HepG2 (cell line): Measurements from ENCODE around the gene GRB7. TPM values are rescaled to one million over a fixed set of nuclear protein-coding genes. Genes with fewer than 3 reads are reported as not detected.
A peak's percentile ranks its signal among the peaks of the same experiment; 100 is the strongest.

Experiments used
- CBX2 ChIP-seq, 2 experiments: fragments of 200-600 bp in 1 of 2; sonication (generic); formaldehyde crosslinking in 1 of 2; IDR thresholded peaks; 2 replicates each; pipeline versions ENCODE4 v1.7.0 to v1.8.1; 2018 to 2022; ENCODE audit warnings: low read depth in 2 of 2, low read length in 1 of 2, mild to moderate bottlenecking in 1 of 2, missing genetic modification reagents in 1 of 2
- EEA1 ChIP-seq: sonication (generic); formaldehyde crosslinking; IDR thresholded peaks from 2 replicates; pipeline ENCODE4 v1.5.1; 2020; ENCODE audit warnings: mild to moderate bottlenecking, missing genetic modification reagents, borderline replicate concordance
- GATA4 ChIP-seq: sonication (generic); IDR thresholded peaks from 2 replicates; pipeline ENCODE4 v1.6.1; 2016; ENCODE audit warnings: antibody characterized with exemption, low read depth, borderline replicate concordance
- IKZF4 ChIP-seq: sonication (generic); formaldehyde crosslinking; IDR thresholded peaks from 2 replicates; pipeline ENCODE4 v1.5.1; 2020; ENCODE audit warnings: borderline replicate concordance, mild to moderate bottlenecking, low read depth, missing genetic modification reagents; ENCODE audit errors: not compliant biosample characterization
- NCOA5 ChIP-seq: sonication (generic); formaldehyde crosslinking; IDR thresholded peaks from 2 replicates; pipeline ENCODE4 v1.4.0; 2020; ENCODE audit warnings: missing genetic modification reagents
- NFAT5 ChIP-seq: sonication (generic); formaldehyde crosslinking; IDR thresholded peaks from 2 replicates; pipeline ENCODE4 v1.4.0; 2020; ENCODE audit warnings: missing genetic modification reagents
- NFIB ChIP-seq: sonication (generic); formaldehyde crosslinking; IDR thresholded peaks from 2 replicates; pipeline ENCODE4 v1.9.0; 2021; ENCODE audit warnings: missing genetic modification reagents, mild to moderate bottlenecking, borderline replicate concordance
- ZFYVE20 ChIP-seq: sonication (generic); formaldehyde crosslinking; IDR thresholded peaks from 2 replicates; pipeline ENCODE4 v1.8.0; 2023; ENCODE audit warnings: low read depth, mild to moderate bottlenecking, moderate library complexity, missing genetic modification reagents, borderline replicate concordance
- ZNF12 ChIP-seq: sonication (generic); formaldehyde crosslinking; IDR thresholded peaks from 2 replicates; pipeline ENCODE4 v1.5.0; 2020; ENCODE audit warnings: missing genetic modification reagents
- ZNF234 ChIP-seq: sonication (generic); formaldehyde crosslinking; conservative IDR thresholded peaks from 2 replicates; pipeline ENCODE4 v1.5.1; 2020; ENCODE audit warnings: mild to moderate bottlenecking, missing genetic modification reagents
- ZNF317 ChIP-seq: sonication (generic); formaldehyde crosslinking; IDR thresholded peaks from 2 replicates; pipeline ENCODE4 v1.5.0; 2020; ENCODE audit warnings: mild to moderate bottlenecking, missing genetic modification reagents
- ZNF775 ChIP-seq: sonication (generic); formaldehyde crosslinking; IDR thresholded peaks from 2 replicates; pipeline ENCODE4 v1.4.0; 2020; ENCODE audit warnings: missing genetic modification reagents, mild to moderate bottlenecking, moderate library complexity, borderline replicate concordance
- ZNF790 ChIP-seq: sonication (generic); formaldehyde crosslinking; IDR thresholded peaks from 2 replicates; pipeline ENCODE4 v1.8.0; 2022; ENCODE audit warnings: missing genetic modification reagents, mild to moderate bottlenecking, borderline replicate concordance
- ZSCAN30 ChIP-seq: sonication (generic); formaldehyde crosslinking; IDR thresholded peaks from 2 replicates; pipeline ENCODE4 v1.5.0; 2020; ENCODE audit warnings: mild to moderate bottlenecking, missing genetic modification reagents
- polyA plus RNA-seq, 8 experiments: library from polyadenylated mRNA; depleted of rRNA in 3 of 8; stranded (reverse) in 7 of 8; unstranded in 1 of 8; fragments of >200 nt; fragmentation: Illumina TruSeq in 4 of 8; extraction: Trizol in 4 of 8; gene quantifications; 2 replicates each; pipeline versions ENCODE4 v1.2.1 to v1.2.3, GENCODE V29; 2011 to 2016; ENCODE audit warnings: low read depth in 4 of 8, missing spikeins in 1 of 8, mixed read lengths in 1 of 8; ENCODE audit not compliant: insufficient read depth in 1 of 8
- total RNA-seq, 5 experiments: library from RNA; depleted of rRNA; stranded (reverse); fragments of >200 nt; fragmentation: Illumina TruSeq; extraction: Trizol; gene quantifications; 2 replicates each; pipeline ENCODE4 v1.2.3, GENCODE V29; 2016; ENCODE audit warnings: low read depth in 1 of 5
- TF ChIP-seq, protein P1 (sequence below): sonication (generic); formaldehyde crosslinking; IDR thresholded peaks from 2 replicates; pipeline ENCODE4 v1.5.1; 2020; ENCODE audit warnings: mild to moderate bottlenecking, missing genetic modification reagents, borderline replicate concordance
- TF ChIP-seq, protein P2 (sequence below): sonication (generic); formaldehyde crosslinking; IDR thresholded peaks from 2 replicates; pipeline ENCODE4 v1.5.0; 2020; ENCODE audit warnings: missing genetic modification reagents

Gene GRB7
- total and polyA plus RNA-seq, 2 of the 13 experiments (the other 11 are each of a cell fraction or from before 2014, with no cell fraction given) = 60.2 to 77.7 TPM

DNA sequence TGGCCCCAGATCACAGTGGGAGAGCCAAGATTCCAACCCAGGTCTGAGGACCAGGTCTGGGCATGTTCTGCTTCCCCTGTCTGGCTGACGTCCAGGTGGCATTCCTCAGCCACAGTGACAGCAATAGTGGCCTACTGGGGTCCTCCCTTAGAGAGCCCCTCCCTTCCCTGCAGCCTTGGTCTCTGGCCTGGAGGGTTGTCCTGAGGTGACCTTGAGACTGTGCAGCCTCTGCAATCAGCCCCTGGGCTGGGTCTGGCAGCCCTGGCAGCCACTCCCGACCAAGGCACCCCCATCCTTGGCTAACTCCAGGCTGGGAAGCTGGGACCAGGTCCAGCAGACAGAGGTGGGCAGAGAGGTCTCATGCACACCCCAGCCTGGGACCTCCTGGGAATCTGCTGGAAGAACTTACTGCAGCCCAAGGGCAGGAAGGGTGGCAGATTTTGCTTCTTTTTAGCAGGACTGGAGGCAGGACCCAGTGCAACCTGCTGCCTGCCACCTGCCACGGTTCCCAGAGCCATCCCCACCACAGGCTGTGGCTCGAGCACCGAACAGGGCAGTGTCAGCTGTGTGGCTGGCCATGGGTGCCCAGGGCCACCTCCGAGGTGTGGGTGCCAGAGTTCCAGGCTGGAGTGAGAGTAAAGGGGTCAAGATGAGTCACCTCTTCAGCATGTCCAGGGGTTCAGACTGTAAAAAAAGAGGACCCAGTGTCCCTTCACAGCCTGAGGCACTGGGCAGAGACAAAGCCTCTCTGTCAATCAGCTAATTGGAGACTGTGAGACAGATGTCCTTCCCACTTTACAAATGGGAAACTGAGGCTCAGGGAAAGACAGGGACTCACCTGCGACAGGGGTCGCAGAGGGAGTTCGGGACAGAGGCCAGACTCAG lies 12.6 kb downstream of the GRB7 start (continued):
- TF ChIP-seq NCOA5 (CRISPR knock-in tag) = no peak
- TF ChIP-seq ZFYVE20 (CRISPR knock-in tag) = no peak
- no peak; the same call in 1 of the 2 replicates for TF ChIP-seq NFIB (CRISPR knock-in tag)
- TF ChIP-seq, protein P1, sequence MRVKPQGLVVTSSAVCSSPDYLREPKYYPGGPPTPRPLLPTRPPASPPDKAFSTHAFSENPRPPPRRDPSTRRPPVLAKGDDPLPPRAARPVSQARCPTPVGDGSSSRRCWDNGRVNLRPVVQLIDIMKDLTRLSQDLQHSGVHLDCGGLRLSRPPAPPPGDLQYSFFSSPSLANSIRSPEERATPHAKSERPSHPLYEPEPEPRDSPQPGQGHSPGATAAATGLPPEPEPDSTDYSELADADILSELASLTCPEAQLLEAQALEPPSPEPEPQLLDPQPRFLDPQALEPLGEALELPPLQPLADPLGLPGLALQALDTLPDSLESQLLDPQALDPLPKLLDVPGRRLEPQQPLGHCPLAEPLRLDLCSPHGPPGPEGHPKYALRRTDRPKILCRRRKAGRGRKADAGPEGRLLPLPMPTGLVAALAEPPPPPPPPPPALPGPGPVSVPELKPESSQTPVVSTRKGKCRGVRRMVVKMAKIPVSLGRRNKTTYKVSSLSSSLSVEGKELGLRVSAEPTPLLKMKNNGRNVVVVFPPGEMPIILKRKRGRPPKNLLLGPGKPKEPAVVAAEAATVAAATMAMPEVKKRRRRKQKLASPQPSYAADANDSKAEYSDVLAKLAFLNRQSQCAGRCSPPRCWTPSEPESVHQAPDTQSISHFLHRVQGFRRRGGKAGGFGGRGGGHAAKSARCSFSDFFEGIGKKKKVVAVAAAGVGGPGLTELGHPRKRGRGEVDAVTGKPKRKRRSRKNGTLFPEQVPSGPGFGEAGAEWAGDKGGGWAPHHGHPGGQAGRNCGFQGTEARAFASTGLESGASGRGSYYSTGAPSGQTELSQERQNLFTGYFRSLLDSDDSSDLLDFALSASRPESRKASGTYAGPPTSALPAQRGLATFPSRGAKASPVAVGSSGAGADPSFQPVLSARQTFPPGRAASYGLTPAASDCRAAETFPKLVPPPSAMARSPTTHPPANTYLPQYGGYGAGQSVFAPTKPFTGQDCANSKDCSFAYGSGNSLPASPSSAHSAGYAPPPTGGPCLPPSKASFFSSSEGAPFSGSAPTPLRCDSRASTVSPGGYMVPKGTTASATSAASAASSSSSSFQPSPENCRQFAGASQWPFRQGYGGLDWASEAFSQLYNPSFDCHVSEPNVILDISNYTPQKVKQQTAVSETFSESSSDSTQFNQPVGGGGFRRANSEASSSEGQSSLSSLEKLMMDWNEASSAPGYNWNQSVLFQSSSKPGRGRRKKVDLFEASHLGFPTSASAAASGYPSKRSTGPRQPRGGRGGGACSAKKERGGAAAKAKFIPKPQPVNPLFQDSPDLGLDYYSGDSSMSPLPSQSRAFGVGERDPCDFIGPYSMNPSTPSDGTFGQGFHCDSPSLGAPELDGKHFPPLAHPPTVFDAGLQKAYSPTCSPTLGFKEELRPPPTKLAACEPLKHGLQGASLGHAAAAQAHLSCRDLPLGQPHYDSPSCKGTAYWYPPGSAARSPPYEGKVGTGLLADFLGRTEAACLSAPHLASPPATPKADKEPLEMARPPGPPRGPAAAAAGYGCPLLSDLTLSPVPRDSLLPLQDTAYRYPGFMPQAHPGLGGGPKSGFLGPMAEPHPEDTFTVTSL (CRISPR knock-in tag) = no peak
- TF ChIP-seq ZNF790 (CRISPR knock-in tag) = no peak
- TF ChIP-seq ZNF775 (CRISPR knock-in tag) = no peak
- TF ChIP-seq, protein P2, sequence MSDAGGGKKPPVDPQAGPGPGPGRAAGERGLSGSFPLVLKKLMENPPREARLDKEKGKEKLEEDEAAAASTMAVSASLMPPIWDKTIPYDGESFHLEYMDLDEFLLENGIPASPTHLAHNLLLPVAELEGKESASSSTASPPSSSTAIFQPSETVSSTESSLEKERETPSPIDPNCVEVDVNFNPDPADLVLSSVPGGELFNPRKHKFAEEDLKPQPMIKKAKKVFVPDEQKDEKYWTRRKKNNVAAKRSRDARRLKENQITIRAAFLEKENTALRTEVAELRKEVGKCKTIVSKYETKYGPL (CRISPR knock-in tag) = no peak
- TF ChIP-seq NFAT5 = no peak
- peak; percentile 15; the same call in 1 of the 2 replicates for TF ChIP-seq ZNF317
- TF ChIP-seq ZNF234 = peak; percentile 65; the same call in 1 of the 2 replicates
- TF ChIP-seq CBX2 (IDR thresholded peaks at IDR 0.05; ENCODE audit: low read depth, low read length) = no peak
- no peak for TF ChIP-seq CBX2 (CRISPR knock-in tag; IDR thresholded peaks at IDR 0.05; ENCODE audit: low read depth)
- no peak for TF ChIP-seq IKZF4 (CRISPR knock-in tag)
- TF ChIP-seq ZSCAN30 (CRISPR knock-in tag) = no peak
- no peak for TF ChIP-seq ZNF12
- TF ChIP-seq EEA1 (CRISPR knock-in tag) = no peak
- TF ChIP-seq GATA4 = no peak
